Loucy (cell line): ENCODE measurements around the gene GNAQ.

Source experiments
- EZH2phosphoT487 ChIP-seq: fragments of 200-600 bp; IDR thresholded peaks from 2 replicates; pipeline ENCODE4 v1.6.1; 2018; ENCODE audit warnings: antibody characterized with exemption, mild to moderate bottlenecking, moderate library complexity, borderline replicate concordance
- TF ChIP-seq, protein P1 (sequence below): fragments of 200-600 bp; sonication (generic); conservative IDR thresholded peaks from 2 replicates; pipeline ENCODE4 v1.5.1; 2014; ENCODE audit warnings: mild to moderate bottlenecking, antibody characterized with exemption, low read length

DNA sequence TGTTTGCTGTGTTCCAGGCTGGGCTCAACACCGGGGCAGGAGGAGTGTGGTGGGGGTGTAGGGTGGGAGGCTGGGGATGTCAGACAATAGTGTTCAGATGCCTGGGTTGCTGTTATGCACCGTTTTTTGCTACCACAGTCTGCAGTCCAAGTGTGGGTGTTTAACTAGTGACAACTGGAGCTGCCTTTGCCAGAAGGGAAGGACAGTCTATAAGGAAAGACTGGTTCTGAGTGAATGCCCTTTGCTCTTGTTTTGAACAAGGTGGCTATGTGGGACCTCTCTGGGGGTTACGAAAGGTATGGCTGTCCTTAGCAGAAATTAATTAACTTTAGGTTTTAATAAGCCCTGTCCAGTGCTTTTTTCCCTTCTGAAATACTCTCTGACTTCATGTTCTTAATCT is 265.0 kb downstream of the GNAQ start:
- TF ChIP-seq, protein P1, sequence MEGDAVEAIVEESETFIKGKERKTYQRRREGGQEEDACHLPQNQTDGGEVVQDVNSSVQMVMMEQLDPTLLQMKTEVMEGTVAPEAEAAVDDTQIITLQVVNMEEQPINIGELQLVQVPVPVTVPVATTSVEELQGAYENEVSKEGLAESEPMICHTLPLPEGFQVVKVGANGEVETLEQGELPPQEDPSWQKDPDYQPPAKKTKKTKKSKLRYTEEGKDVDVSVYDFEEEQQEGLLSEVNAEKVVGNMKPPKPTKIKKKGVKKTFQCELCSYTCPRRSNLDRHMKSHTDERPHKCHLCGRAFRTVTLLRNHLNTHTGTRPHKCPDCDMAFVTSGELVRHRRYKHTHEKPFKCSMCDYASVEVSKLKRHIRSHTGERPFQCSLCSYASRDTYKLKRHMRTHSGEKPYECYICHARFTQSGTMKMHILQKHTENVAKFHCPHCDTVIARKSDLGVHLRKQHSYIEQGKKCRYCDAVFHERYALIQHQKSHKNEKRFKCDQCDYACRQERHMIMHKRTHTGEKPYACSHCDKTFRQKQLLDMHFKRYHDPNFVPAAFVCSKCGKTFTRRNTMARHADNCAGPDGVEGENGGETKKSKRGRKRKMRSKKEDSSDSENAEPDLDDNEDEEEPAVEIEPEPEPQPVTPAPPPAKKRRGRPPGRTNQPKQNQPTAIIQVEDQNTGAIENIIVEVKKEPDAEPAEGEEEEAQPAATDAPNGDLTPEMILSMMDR: no peak
- TF ChIP-seq EZH2phosphoT487: no peak
